H9 (cell line): Measurements from ENCODE around the gene FAM228A. TPM values are rescaled to one million over a fixed set of nuclear protein-coding genes. Genes with fewer than 3 reads are reported as not detected.

Source experiments
- DNase-seq: peaks from one replicate; pipeline ENCODE4 v3.0.0-alpha.2; 2017
- H2AFZ ChIP-seq: one replicate; pipeline ENCODE4 v1.6.1; 2013; ENCODE audit warnings: mild to moderate bottlenecking, low read length, control low read depth, moderate library complexity
- H2AK5ac ChIP-seq: 2 replicates; pipeline ENCODE4 v1.6.1; 2013; ENCODE audit warnings: low read length, control low read depth, mixed read lengths; ENCODE audit not compliant: insufficient read length
- H2BK120ac ChIP-seq: one replicate; pipeline ENCODE4 v1.6.1; 2013; ENCODE audit warnings: low read depth, mild to moderate bottlenecking, low read length, control low read depth, inconsistent platforms; ENCODE audit not compliant: poor library complexity, severe bottlenecking
- H2BK12ac ChIP-seq: 2 replicates; pipeline ENCODE4 v1.6.1; 2013; ENCODE audit warnings: low read length, control low read depth, mixed read lengths, low read depth; ENCODE audit not compliant: insufficient read length
- H2BK15ac ChIP-seq: 2 replicates; pipeline ENCODE4 v1.6.1; 2013; ENCODE audit warnings: low read depth, low read length, control low read depth
- H2BK20ac ChIP-seq: one replicate; pipeline ENCODE4 v1.6.1; 2013; ENCODE audit warnings: low read depth, mild to moderate bottlenecking, low read length, control low read depth, inconsistent platforms; ENCODE audit not compliant: poor library complexity, severe bottlenecking
- H2BK5ac ChIP-seq: 2 replicates; pipeline ENCODE4 v1.6.1; 2013; ENCODE audit warnings: low read length, control low read depth, mixed read lengths; ENCODE audit not compliant: insufficient read length
- H3K14ac ChIP-seq: 2 replicates; pipeline ENCODE4 v1.6.1; 2013; ENCODE audit warnings: low read length, control low read depth; ENCODE audit not compliant: insufficient read depth
- H3K18ac ChIP-seq: 2 replicates; pipeline ENCODE4 v1.6.1; 2013; ENCODE audit warnings: low read depth, mild to moderate bottlenecking, mixed read lengths, low read length, control low read depth; ENCODE audit not compliant: insufficient read length
- H3K23ac ChIP-seq: 2 replicates; pipeline ENCODE4 v1.6.1; 2013; ENCODE audit warnings: low read length, control low read depth, mixed read lengths, low read depth; ENCODE audit not compliant: insufficient read length
- H3K23me2 ChIP-seq: 2 replicates; pipeline ENCODE4 v1.6.1; 2013; ENCODE audit warnings: low read depth, mild to moderate bottlenecking, mixed read lengths, low read length, control low read depth; ENCODE audit not compliant: insufficient read length, poor library complexity, severe bottlenecking
- H3K27ac ChIP-seq: 2 replicates; pipeline ENCODE4 v1.5.1; 2013; ENCODE audit warnings: low read length, control low read depth, mixed read lengths, low read depth; ENCODE audit not compliant: insufficient read length
- H3K27me3 ChIP-seq: 2 replicates; pipeline ENCODE4 v1.6.1; 2013; ENCODE audit warnings: low read length, control low read depth, inconsistent platforms; ENCODE audit not compliant: insufficient read depth
- H3K4ac ChIP-seq: 2 replicates; pipeline ENCODE4 v1.6.1; 2013; ENCODE audit warnings: low read depth, mild to moderate bottlenecking, control low read depth, inconsistent platforms, low read length, moderate library complexity
- H3K4me1 ChIP-seq: 2 replicates; pipeline ENCODE4 v1.6.1; 2013; ENCODE audit warnings: low read length, control low read depth, inconsistent platforms; ENCODE audit not compliant: insufficient read depth
- H3K4me2 ChIP-seq: 2 replicates; pipeline ENCODE4 v1.6.1; 2013; ENCODE audit warnings: low read length, control low read depth, mixed read lengths; ENCODE audit not compliant: insufficient read length, insufficient read depth
- H3K56ac ChIP-seq: 2 replicates; pipeline ENCODE4 v1.6.1; 2013; ENCODE audit warnings: low read depth, mild to moderate bottlenecking, mixed read lengths, low read length, control low read depth; ENCODE audit not compliant: insufficient read length
- H3K79me1 ChIP-seq: 2 replicates; pipeline ENCODE4 v1.6.1; 2013; ENCODE audit warnings: low read depth, mild to moderate bottlenecking, moderate library complexity, low read length, control low read depth, inconsistent platforms; ENCODE audit not compliant: insufficient read depth, poor library complexity, severe bottlenecking
- H3K79me2 ChIP-seq: 2 replicates; pipeline ENCODE4 v1.6.1; 2013; ENCODE audit warnings: low read length, control low read depth, inconsistent platforms; ENCODE audit not compliant: insufficient read depth
- H3K9ac ChIP-seq: 2 replicates; pipeline ENCODE4 v1.6.1; 2013; ENCODE audit warnings: low read length, control low read depth, mixed read lengths; ENCODE audit not compliant: insufficient read length; ENCODE audit errors: extremely low read depth
- H3K9me3 ChIP-seq: one replicate; pipeline ENCODE4 v1.6.1; 2013; ENCODE audit warnings: low read depth, low read length, inconsistent platforms; ENCODE audit not compliant: control insufficient read depth
- H3T11ph ChIP-seq: one replicate; pipeline ENCODE4 v1.6.1; 2013; ENCODE audit warnings: mild to moderate bottlenecking, low read length, control low read depth, inconsistent platforms
- H4K20me1 ChIP-seq: one replicate; pipeline ENCODE4 v1.6.1; 2013; ENCODE audit not compliant: control insufficient read depth, insufficient read length, insufficient read depth
- H4K5ac ChIP-seq: 2 replicates; pipeline ENCODE4 v1.6.1; 2013; ENCODE audit warnings: low read depth, mild to moderate bottlenecking, mixed read lengths, low read length, control low read depth; ENCODE audit not compliant: insufficient read length
- H4K8ac ChIP-seq: replicated peaks from 2 replicates; pipeline ENCODE4 v1.6.1; 2013; ENCODE audit warnings: low read length, control low read depth, mixed read lengths, low read depth; ENCODE audit not compliant: insufficient read length
- H4K91ac ChIP-seq: 2 replicates; pipeline ENCODE4 v1.6.1; 2013; ENCODE audit warnings: low read depth, mild to moderate bottlenecking, moderate library complexity, mixed read lengths, low read length, control low read depth; ENCODE audit not compliant: insufficient read length
- H3K27ac Mint-ChIP-seq, 3 experiments: 2 replicates in 2 of 3; 3 replicates in 1 of 3; pipeline ENCODE4 v1.8.0; 2020 to 2021; ENCODE audit warnings: mixed read lengths in 3 of 3, mild to moderate bottlenecking in 1 of 3, moderate library complexity in 1 of 3
- H3K27me3 Mint-ChIP-seq: 2 replicates; pipeline ENCODE4 v1.8.0; 2021; ENCODE audit warnings: low read depth, mild to moderate bottlenecking, moderate library complexity, mixed read lengths
- H3K36me3 Mint-ChIP-seq, 3 experiments: 2 replicates in 2 of 3; 3 replicates in 1 of 3; pipeline ENCODE4 v1.8.0; 2020 to 2021; ENCODE audit warnings: low read depth in 3 of 3, mixed read lengths in 3 of 3; ENCODE audit not compliant: insufficient read depth in 1 of 3
- H3K4me1 Mint-ChIP-seq, 2 experiments: 2 replicates each; pipeline ENCODE4 v1.8.0; 2020; ENCODE audit warnings: mixed read lengths in 2 of 2
- H3K4me3 Mint-ChIP-seq, 2 experiments: 2 replicates in 1 of 2; 3 replicates in 1 of 2; pipeline ENCODE4 v1.8.0; 2020 to 2021; ENCODE audit warnings: mild to moderate bottlenecking in 2 of 2, mixed read lengths in 2 of 2, moderate library complexity in 1 of 2
- H3K9me3 Mint-ChIP-seq, 2 experiments: 2 replicates in 1 of 2; 3 replicates in 1 of 2; pipeline ENCODE4 v1.8.0; 2020; ENCODE audit warnings: mild to moderate bottlenecking in 2 of 2, mixed read lengths in 2 of 2, moderate library complexity in 1 of 2
- WGBS: extraction: QIAGEN DNeasy Blood & Tissue Kit; methylation state at CpG from one replicate; pipeline ENCODE4 v1.1.7; 2013; ENCODE audit warnings: missing lambda C conversion rate, low lambda C conversion rate, mixed read lengths; ENCODE audit not compliant: insufficient read length; ENCODE audit errors: extremely low coverage; 5-methylcytosine and 5-hydroxymethylcytosine counted together
- total RNA-seq: library from RNA; stranded (reverse); gene quantifications from 2 replicates; pipeline ENCODE4 v1.2.1, GENCODE V29; 2021
- TF ChIP-seq, protein P1 (sequence below): fragments of 200-600 bp; sonication (generic); conservative IDR thresholded peaks from 3 replicates; pipeline ENCODE4 v1.8.0; 2021; ENCODE audit warnings: antibody characterized with exemption, mild to moderate bottlenecking

Gene FAM228A
- total RNA-seq, 1 experiment from 2014 or later = not detected

DNA sequence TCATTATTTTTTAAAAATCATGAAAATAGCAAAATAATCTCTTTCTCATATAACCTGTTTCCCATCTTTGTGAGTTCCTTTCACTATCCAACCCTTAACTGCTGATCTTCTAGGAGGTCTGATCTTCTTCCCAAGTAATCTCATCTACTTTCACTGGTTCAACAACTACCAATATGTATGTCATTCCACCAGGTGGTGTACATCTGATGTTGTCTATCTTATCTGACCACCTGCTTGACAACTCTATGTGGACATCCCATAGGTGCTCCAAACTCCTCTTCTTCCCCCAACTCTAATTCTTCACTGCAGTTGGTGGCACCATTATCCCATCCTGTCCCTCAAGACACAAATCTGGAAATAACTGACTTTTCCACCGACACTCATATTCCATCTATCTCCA is 62.5 kb downstream of the FAM228A start:
- Histone ChIP-seq H2AFZ (no peak overlapping the region), H3K4me1 (no peaks in the 10 kb centered on the region), H3K4me2 (no peak overlapping the region), H3K79me2 (no peaks in the 10 kb centered on the region), H3K9ac (no peak overlapping the region), H4K20me1 (no peaks in the 10 kb centered on the region), H2AK5ac (no peak overlapping the region), H3K18ac (no peak overlapping the region), H3K23ac (no peak overlapping the region), H3K79me1 (no peaks in the 10 kb centered on the region), H3K56ac (no peak overlapping the region), H2BK15ac (no peak overlapping the region), H4K8ac (no peak overlapping the region), H3K4ac (no peak overlapping the region), H3K23me2 (no peaks in the 10 kb centered on the region), H2BK12ac (no peak overlapping the region), H2BK120ac (no peak overlapping the region), H4K91ac (no peak overlapping the region), H3K27me3 (no peaks in the 10 kb centered on the region), H4K5ac (no peak overlapping the region), H3T11ph (no peak overlapping the region), H3K27ac (no peak overlapping the region), H2BK20ac (no peak overlapping the region), H3K9me3 (no peaks in the 10 kb centered on the region), H3K14ac (no peak overlapping the region), H2BK5ac (no peak overlapping the region)
- no CpG with 5 or more reads among the region's 1 CpG for WGBS
- no peak overlapping the region for H3K4me3 Mint-ChIP-seq
- H3K4me1 Mint-ChIP-seq = peaks cover 2 to 3% of the 10 kb centered on the region in 2 experiments
- H3K9me3 Mint-ChIP-seq = no peaks in the 10 kb centered on the region
- TF ChIP-seq, protein P1, sequence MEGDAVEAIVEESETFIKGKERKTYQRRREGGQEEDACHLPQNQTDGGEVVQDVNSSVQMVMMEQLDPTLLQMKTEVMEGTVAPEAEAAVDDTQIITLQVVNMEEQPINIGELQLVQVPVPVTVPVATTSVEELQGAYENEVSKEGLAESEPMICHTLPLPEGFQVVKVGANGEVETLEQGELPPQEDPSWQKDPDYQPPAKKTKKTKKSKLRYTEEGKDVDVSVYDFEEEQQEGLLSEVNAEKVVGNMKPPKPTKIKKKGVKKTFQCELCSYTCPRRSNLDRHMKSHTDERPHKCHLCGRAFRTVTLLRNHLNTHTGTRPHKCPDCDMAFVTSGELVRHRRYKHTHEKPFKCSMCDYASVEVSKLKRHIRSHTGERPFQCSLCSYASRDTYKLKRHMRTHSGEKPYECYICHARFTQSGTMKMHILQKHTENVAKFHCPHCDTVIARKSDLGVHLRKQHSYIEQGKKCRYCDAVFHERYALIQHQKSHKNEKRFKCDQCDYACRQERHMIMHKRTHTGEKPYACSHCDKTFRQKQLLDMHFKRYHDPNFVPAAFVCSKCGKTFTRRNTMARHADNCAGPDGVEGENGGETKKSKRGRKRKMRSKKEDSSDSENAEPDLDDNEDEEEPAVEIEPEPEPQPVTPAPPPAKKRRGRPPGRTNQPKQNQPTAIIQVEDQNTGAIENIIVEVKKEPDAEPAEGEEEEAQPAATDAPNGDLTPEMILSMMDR = no peak
- H3K27me3 Mint-ChIP-seq = no peaks in the 10 kb centered on the region
- H3K27ac Mint-ChIP-seq = no peak overlapping the region
- H3K36me3 Mint-ChIP-seq = no peaks in the 10 kb centered on the region
- no peak for DNase-seq
